GM12801 (cell line): ENCODE measurements around the gene IL1R2.

Experiments used
- TF ChIP-seq, protein P1 (sequence below): IDR thresholded peaks from one replicate; pipeline ENCODE4 v1.5.1; 2011; ENCODE audit warnings: control low read depth; ENCODE audit not compliant: insufficient read length; ENCODE audit errors: extremely low read depth

Gene IL1R2

GRCh38 chr2:101956465-101957438 is 35.0 kb upstream of the IL1R2 start:
- TF ChIP-seq, protein P1, sequence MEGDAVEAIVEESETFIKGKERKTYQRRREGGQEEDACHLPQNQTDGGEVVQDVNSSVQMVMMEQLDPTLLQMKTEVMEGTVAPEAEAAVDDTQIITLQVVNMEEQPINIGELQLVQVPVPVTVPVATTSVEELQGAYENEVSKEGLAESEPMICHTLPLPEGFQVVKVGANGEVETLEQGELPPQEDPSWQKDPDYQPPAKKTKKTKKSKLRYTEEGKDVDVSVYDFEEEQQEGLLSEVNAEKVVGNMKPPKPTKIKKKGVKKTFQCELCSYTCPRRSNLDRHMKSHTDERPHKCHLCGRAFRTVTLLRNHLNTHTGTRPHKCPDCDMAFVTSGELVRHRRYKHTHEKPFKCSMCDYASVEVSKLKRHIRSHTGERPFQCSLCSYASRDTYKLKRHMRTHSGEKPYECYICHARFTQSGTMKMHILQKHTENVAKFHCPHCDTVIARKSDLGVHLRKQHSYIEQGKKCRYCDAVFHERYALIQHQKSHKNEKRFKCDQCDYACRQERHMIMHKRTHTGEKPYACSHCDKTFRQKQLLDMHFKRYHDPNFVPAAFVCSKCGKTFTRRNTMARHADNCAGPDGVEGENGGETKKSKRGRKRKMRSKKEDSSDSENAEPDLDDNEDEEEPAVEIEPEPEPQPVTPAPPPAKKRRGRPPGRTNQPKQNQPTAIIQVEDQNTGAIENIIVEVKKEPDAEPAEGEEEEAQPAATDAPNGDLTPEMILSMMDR = no peak

DNA sequence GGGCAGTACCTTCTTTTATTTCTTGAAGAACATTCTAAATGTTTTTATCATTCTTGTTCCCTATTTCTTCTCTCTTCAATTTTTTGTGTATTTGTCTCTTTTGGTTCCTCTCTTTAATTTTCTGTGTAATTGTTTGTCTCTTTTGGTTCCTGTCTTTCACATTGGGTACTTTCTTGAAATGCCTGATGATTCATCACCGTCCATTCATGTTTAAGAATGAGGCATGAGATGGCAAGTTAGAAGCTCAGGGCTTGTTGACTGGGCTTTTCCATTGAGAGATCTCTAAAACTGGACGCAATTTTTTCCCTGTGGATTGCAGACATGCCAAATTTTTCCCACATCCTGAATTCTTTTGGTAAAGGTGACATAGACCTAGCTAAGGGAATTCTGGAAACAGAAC is 33.7 kb upstream of the IL1R2 start:
- TF ChIP-seq, protein P1 = no peak

GRCh38 chr2:101960819-101961337 is 30.9 kb upstream of the IL1R2 start:
- TF ChIP-seq, protein P1 = no peak

GRCh38 chr2:101961338-101962191 is 30.2 kb upstream of the IL1R2 start:
- TF ChIP-seq, protein P1 = no peak

DNA sequence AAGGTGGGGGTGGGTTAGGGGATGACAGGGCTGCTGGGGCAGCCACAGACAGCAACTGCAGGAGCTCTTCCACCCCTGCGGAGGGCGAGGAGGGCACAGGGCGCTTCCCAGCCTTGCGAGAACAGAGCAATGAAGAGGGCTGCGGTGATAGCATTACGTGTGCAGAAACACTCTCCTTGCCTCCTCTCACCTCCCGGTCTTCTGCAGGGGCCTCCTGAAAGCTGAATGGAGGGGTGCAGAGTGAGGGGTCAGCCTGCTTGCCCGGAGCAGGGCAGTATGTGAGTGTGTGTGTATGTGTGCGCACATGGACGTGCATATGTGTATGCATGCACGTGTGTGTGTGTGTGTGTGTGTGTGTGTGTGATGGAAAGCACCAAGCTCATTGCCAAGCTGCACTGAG is 29.5 kb upstream of the IL1R2 start:
- TF ChIP-seq, protein P1 = no peak

- TF ChIP-seq, protein P1 = no peak
These were observed 28.6 kb upstream of the IL1R2 start for GRCh38 chr2:101963198-101963597.
